ENCODE measurements around the gene LURAP1L. TPM values are rescaled to one million over a fixed set of nuclear protein-coding genes. Genes with fewer than 3 reads are reported as not detected.

LURAP1L gene
- total RNA-seq, 1 experiment from 2014 or later: 59.2 TPM

DNA sequence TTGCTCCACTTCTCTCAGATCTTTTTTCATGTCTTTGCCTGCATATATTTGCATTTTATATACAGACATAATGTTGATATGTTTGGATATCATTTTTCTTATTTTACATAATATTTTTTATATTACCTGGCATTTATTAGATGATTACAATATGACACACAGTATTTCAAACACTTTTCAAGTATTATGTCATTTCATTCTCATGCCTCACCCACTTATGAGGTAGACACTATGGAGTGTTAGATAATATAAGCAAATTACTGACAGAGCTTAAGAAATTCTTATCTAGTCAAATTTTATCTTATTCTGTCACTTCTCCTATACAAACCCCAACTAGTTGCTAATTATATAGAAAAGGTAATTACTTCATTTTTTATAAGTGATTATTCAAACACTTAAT lies 11.1 kb downstream of the LURAP1L start:
- POLR2A ChIA-PET: interaction anchor here (0.6 to 6.7 kb wide), 8 partner anchors 9 to 94 kb away, joined by 3 to 80 read pairs (median 14); partner anchors contain the start of gene LURAP1L
- H3K27ac Mint-ChIP-seq (ENCODE audit: low read depth, unreplicated experiment): peak overlapping the region; percentile 99

GRCh38 chr9:12790001-12790400 lies 15.2 kb downstream of the LURAP1L start:
- intact Hi-C loops (cut with micrococcal nuclease): no loop called here
- peaks cover 12% of the 10 kb centered on the region for H3K36me3 Mint-ChIP-seq (ENCODE audit: insufficient read depth, unreplicated experiment)
- H3K27me3 Mint-ChIP-seq (ENCODE audit: insufficient read depth, unreplicated experiment): no peaks in the 10 kb centered on the region
- no peaks in the 10 kb centered on the region for H3K9me3 Mint-ChIP-seq (ENCODE audit: unreplicated experiment)
- DNase-seq (ENCODE audit: unreplicated experiment): no peak
- ChIA-PET CTCF (no interaction called here), POLR2A (interaction anchor here (1.5 to 2.5 kb wide), 2 partner anchors 15 to 25 kb away, joined by 5 to 16 read pairs; partner anchors contain the start of gene LURAP1L)
- TSS peak; percentile 13 for BruUV-seq (replicated peaks)
- H3K4me3 Mint-ChIP-seq (ENCODE audit: unreplicated experiment): no peak overlapping the region
- TF ChIP-seq CTCF (IDR thresholded peaks at IDR 0.05; ENCODE audit: unreplicated experiment): no peak
- peaks cover 49% of the 10 kb centered on the region for H3K4me1 Mint-ChIP-seq (ENCODE audit: insufficient read depth, unreplicated experiment)
- H3K27ac Mint-ChIP-seq (ENCODE audit: low read depth, unreplicated experiment): no peak overlapping the region

More for the DNA sequence above, 11.1 kb downstream of the LURAP1L start:
- no peak for TF ChIP-seq CTCF (IDR thresholded peaks at IDR 0.05; ENCODE audit: unreplicated experiment)
- BruUV-seq (replicated peaks): no TSS peak
- Mint-ChIP-seq H3K4me1 (ENCODE audit: insufficient read depth, unreplicated experiment) (peaks cover 48% of the 10 kb centered on the region), H3K9me3 (ENCODE audit: unreplicated experiment) (peaks cover 6% of the 10 kb centered on the region), H3K4me3 (ENCODE audit: unreplicated experiment) (no peak overlapping the region), H3K36me3 (ENCODE audit: insufficient read depth, unreplicated experiment) (peaks cover 16% of the 10 kb centered on the region), H3K27me3 (ENCODE audit: insufficient read depth, unreplicated experiment) (no peaks in the 10 kb centered on the region)
- intact Hi-C loops (cut with micrococcal nuclease): no loop called here
- CTCF ChIA-PET: interaction anchor here (0.6 to 3.6 kb wide), 5 partner anchors 10 to 96 kb away, joined by 3 to 27 read pairs (median 5); partner anchors contain the start of gene LURAP1L
- no peak for DNase-seq (ENCODE audit: unreplicated experiment)

GRCh38 chr9:12790883-12791282 lies 16.1 kb downstream of the LURAP1L start:
- Mint-ChIP-seq H3K27me3 (ENCODE audit: insufficient read depth, unreplicated experiment) (no peaks in the 10 kb centered on the region), H3K27ac (ENCODE audit: low read depth, unreplicated experiment) (no peak overlapping the region), H3K4me3 (ENCODE audit: unreplicated experiment) (no peak overlapping the region), H3K36me3 (ENCODE audit: insufficient read depth, unreplicated experiment) (peaks cover 12% of the 10 kb centered on the region), H3K4me1 (ENCODE audit: insufficient read depth, unreplicated experiment) (peaks cover 49% of the 10 kb centered on the region), H3K9me3 (ENCODE audit: unreplicated experiment) (no peaks in the 10 kb centered on the region)
- intact Hi-C loops (cut with micrococcal nuclease): no loop called here
- ChIA-PET POLR2A (interaction anchor here (0.9 to 2.5 kb wide), 3 partner anchors 14 to 24 kb away, joined by 4 to 16 read pairs (median 5); partner anchors contain the start of gene LURAP1L), CTCF (interaction anchor here (2.1 kb wide), 1 partner anchor 15 kb away, joined by 8 read pairs; no protein-coding TSS in a partner anchor)
- BruUV-seq (replicated peaks): no TSS peak
- TF ChIP-seq CTCF (IDR thresholded peaks at IDR 0.05; ENCODE audit: unreplicated experiment): no peak
- no peak for DNase-seq (ENCODE audit: unreplicated experiment)

DNA sequence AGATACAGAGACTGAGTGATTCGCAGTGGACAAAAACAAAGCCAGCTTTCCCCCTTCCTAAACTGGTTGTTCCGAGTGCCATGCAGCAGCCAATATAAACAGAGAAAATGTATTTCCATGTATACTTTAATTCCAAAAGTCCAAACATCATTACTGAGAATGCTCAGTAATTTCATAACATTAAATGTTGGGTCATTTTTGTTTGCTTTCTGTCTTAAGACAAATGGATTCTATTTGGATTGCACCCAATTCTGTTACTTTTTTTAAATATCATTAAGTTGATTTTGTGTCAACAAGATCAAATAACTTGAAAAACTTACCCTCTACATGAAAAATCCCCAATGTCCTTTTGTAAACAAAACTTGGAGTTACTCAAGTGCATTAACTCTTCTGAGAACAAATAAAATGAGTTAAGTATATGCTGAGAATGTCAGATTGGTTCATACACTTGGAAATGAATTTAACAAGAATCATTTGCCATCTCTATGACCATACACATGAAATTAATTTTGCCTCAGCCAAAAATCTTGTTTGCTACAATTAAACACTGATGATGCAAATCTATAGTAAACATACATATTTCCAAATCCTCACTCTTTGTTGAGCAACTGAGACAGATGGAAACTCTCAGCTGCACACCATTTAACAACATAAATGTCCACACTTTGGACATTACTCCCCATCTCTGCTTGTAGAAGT lies 19.4 kb downstream of the LURAP1L start:
- Mint-ChIP-seq H3K27me3 (ENCODE audit: insufficient read depth, unreplicated experiment) (no peaks in the 10 kb centered on the region), H3K27ac (ENCODE audit: low read depth, unreplicated experiment) (peak overlapping the region; percentile 82), H3K4me1 (ENCODE audit: insufficient read depth, unreplicated experiment) (peaks cover 46% of the 10 kb centered on the region), H3K9me3 (ENCODE audit: unreplicated experiment) (no peaks in the 10 kb centered on the region), H3K36me3 (ENCODE audit: insufficient read depth, unreplicated experiment) (peaks cover 9% of the 10 kb centered on the region), H3K4me3 (ENCODE audit: unreplicated experiment) (no peak overlapping the region)
- DNase-seq (ENCODE audit: unreplicated experiment): peak; percentile 58
- ChIA-PET POLR2A (interaction anchor here (1.1 to 2.9 kb wide), 7 partner anchors 9 to 24 kb away, joined by 3 to 35 read pairs (median 7); partner anchors contain the start of gene LURAP1L), CTCF (interaction anchor here (2.5 kb wide), 1 partner anchor 18 kb away, joined by 9 read pairs; no protein-coding TSS in a partner anchor)
- no peak for TF ChIP-seq CTCF (IDR thresholded peaks at IDR 0.05; ENCODE audit: unreplicated experiment)
- intact Hi-C loops (cut with micrococcal nuclease): no loop called here
- BruUV-seq (replicated peaks): no TSS peak
